ENCODE data around the gene SEBOX. TPM values are rescaled to one million over a fixed set of nuclear protein-coding genes. Genes with fewer than 3 reads are reported as not detected.

Gene SEBOX
- total and polyA plus RNA-seq, 2 donors (not counting 1 experiment from before 2014, with no cell fraction given): not detected

GRCh38 chr17:28317099-28317965, 47.7 kb downstream of the SEBOX start:
- no peak for TF ChIP-seq EZH2 (IDR thresholded peaks at IDR 0.05; ENCODE audit: low read length, missing control alignments)
- no peak for TF ChIP-seq CTCF (conservative IDR thresholded peaks at IDR 0.05 in 1 of 2, IDR thresholded peaks at IDR 0.05 in 1 of 2; ENCODE audit: low read depth in 1 of 2, low read length in 2 of 2)
- no peaks in the 10 kb centered on the region for H4K20me1 ChIP-seq (ENCODE audit: control insufficient read depth, extremely low read depth, insufficient read depth, low read length)
- H3K4me1 ChIP-seq (ENCODE audit: control insufficient read depth, extremely low read depth, insufficient read depth, low read length): peaks cover 11% of the 10 kb centered on the region
- H3K9ac ChIP-seq (ENCODE audit: insufficient read depth, low read length): no peak overlapping the region
- H3K9me3 ChIP-seq (ENCODE audit: control insufficient read depth, insufficient read depth, low read depth, low read length): no peaks in the 10 kb centered on the region
- H3K36me3 ChIP-seq (ENCODE audit: control insufficient read depth, insufficient read depth, low read length): no peaks in the 10 kb centered on the region
- DNase-seq (ENCODE audit: low read depth in 2 of 2): no peak
- H3K4me2 ChIP-seq (ENCODE audit: extremely low read depth, insufficient read depth, low read length): no peak overlapping the region
- H3K4me3 ChIP-seq (replicated peaks in 1 of 4; ENCODE audit: control extremely low read depth in 1 of 4, insufficient read depth in 1 of 4, low read depth in 3 of 4, low read length in 4 of 4): no peak overlapping the region
- H3K27ac ChIP-seq (ENCODE audit: insufficient read depth, low read length): no peak overlapping the region
- H3K79me2 ChIP-seq (ENCODE audit: control insufficient read depth, insufficient read depth, low read length): no peaks in the 10 kb centered on the region
- no peaks in the 10 kb centered on the region for H3K27me3 ChIP-seq (ENCODE audit: control insufficient read depth, insufficient read depth, low read length)
- no peak overlapping the region for H2AFZ ChIP-seq (ENCODE audit: low read length)

GRCh38 chr17:28315846-28316705, 48.9 kb downstream of the SEBOX start:
- TF ChIP-seq EZH2 (IDR thresholded peaks at IDR 0.05; ENCODE audit: low read length, missing control alignments) (no peak), CTCF (conservative IDR thresholded peaks at IDR 0.05 in 1 of 2, IDR thresholded peaks at IDR 0.05 in 1 of 2; ENCODE audit: low read depth in 1 of 2, low read length in 2 of 2) (no peak)
- H3K36me3 ChIP-seq (ENCODE audit: control insufficient read depth, insufficient read depth, low read length): no peaks in the 10 kb centered on the region

GRCh38 chr17:28313841-28314240, 51.2 kb downstream of the SEBOX start:
- Histone ChIP-seq H3K4me1 (ENCODE audit: control insufficient read depth, extremely low read depth, insufficient read depth, low read length) (peaks cover 7% of the 10 kb centered on the region), H3K4me3 (replicated peaks in 1 of 4; ENCODE audit: control extremely low read depth in 1 of 4, insufficient read depth in 1 of 4, low read depth in 3 of 4, low read length in 4 of 4) (no peak overlapping the region), H3K27me3 (ENCODE audit: control insufficient read depth, insufficient read depth, low read length) (no peaks in the 10 kb centered on the region), H3K9ac (ENCODE audit: insufficient read depth, low read length) (no peak overlapping the region), H3K4me2 (ENCODE audit: extremely low read depth, insufficient read depth, low read length) (no peak overlapping the region), H3K9me3 (ENCODE audit: control insufficient read depth, insufficient read depth, low read depth, low read length) (no peaks in the 10 kb centered on the region), H3K79me2 (ENCODE audit: control insufficient read depth, insufficient read depth, low read length) (no peaks in the 10 kb centered on the region), H3K36me3 (ENCODE audit: control insufficient read depth, insufficient read depth, low read length) (no peaks in the 10 kb centered on the region), H3K27ac (ENCODE audit: insufficient read depth, low read length) (no peak overlapping the region), H4K20me1 (ENCODE audit: control insufficient read depth, extremely low read depth, insufficient read depth, low read length) (no peaks in the 10 kb centered on the region), H2AFZ (ENCODE audit: low read length) (no peak overlapping the region)
- DNase-seq (ENCODE audit: low read depth in 2 of 2): no peak
- TF ChIP-seq EZH2 (IDR thresholded peaks at IDR 0.05; ENCODE audit: low read length, missing control alignments) (no peak), CTCF (conservative IDR thresholded peaks at IDR 0.05 in 1 of 2, IDR thresholded peaks at IDR 0.05 in 1 of 2; ENCODE audit: low read depth in 1 of 2, low read length in 2 of 2) (no peak)

More at GRCh38 chr17:28315846-28316705, 48.9 kb downstream of the SEBOX start:
- no peak for DNase-seq (ENCODE audit: low read depth in 2 of 2)
- H3K27me3 ChIP-seq (ENCODE audit: control insufficient read depth, insufficient read depth, low read length): no peaks in the 10 kb centered on the region
- H3K9me3 ChIP-seq (ENCODE audit: control insufficient read depth, insufficient read depth, low read depth, low read length): no peaks in the 10 kb centered on the region
- H2AFZ ChIP-seq (ENCODE audit: low read length): no peak overlapping the region
- H3K4me2 ChIP-seq (ENCODE audit: extremely low read depth, insufficient read depth, low read length): no peak overlapping the region
- H4K20me1 ChIP-seq (ENCODE audit: control insufficient read depth, extremely low read depth, insufficient read depth, low read length): no peaks in the 10 kb centered on the region
- no peaks in the 10 kb centered on the region for H3K79me2 ChIP-seq (ENCODE audit: control insufficient read depth, insufficient read depth, low read length)
- no peak overlapping the region for H3K4me3 ChIP-seq (replicated peaks in 1 of 4; ENCODE audit: control extremely low read depth in 1 of 4, insufficient read depth in 1 of 4, low read depth in 3 of 4, low read length in 4 of 4)
- no peak overlapping the region for H3K9ac ChIP-seq (ENCODE audit: insufficient read depth, low read length)
- H3K4me1 ChIP-seq (ENCODE audit: control insufficient read depth, extremely low read depth, insufficient read depth, low read length): peaks cover 11% of the 10 kb centered on the region
- no peak overlapping the region for H3K27ac ChIP-seq (ENCODE audit: insufficient read depth, low read length)

Data from fibroblast of lung (primary cell).